Activated CD4-positive, alpha-beta T cell treated with anti-CD3 and anti-CD28 coated beads for 36 hours (primary cell): ENCODE measurements around the gene LFNG. TPM values are rescaled to one million over a fixed set of nuclear protein-coding genes. Genes with fewer than 3 reads are reported as not detected.
A peak's percentile ranks its signal among the peaks of the same experiment; 100 is the strongest.

Source experiments
- ATAC-seq: fragments of 200-7000 bp; cut with Tn5 transposase; one replicate; pipeline ENCODE4 v1.10.0; 2021; ENCODE audit warnings: mild to moderate bottlenecking, moderate library complexity
- CTCF ChIA-PET: fragments of 350-600 bp; sonication (Branson Sonifier 250); formaldehyde crosslinking; loops from one replicate; lab custom pipeline; 2021; ENCODE audit warnings: antibody characterized with exemption; lab: Charles Lee
- POLR2A ChIA-PET: fragments of 350-600 bp; sonication (Branson Sonifier 250); formaldehyde crosslinking; loops from one replicate; lab custom pipeline; 2021; ENCODE audit warnings: antibody characterized with exemption, inconsistent platforms; lab: Charles Lee
- DNase-seq: peaks from one replicate; pipeline ENCODE4 v3.0.0-alpha.2; 2020
- H3K27ac Mint-ChIP-seq: one replicate; pipeline ENCODE4 v1.8.0; 2021; ENCODE audit warnings: mixed read lengths
- H3K27me3 Mint-ChIP-seq: one replicate; pipeline ENCODE4 v1.8.0; 2021; ENCODE audit warnings: mixed read lengths
- H3K36me3 Mint-ChIP-seq: one replicate; pipeline ENCODE4 v1.8.0; 2021; ENCODE audit warnings: low read depth, mixed read lengths
- H3K4me1 Mint-ChIP-seq: one replicate; pipeline ENCODE4 v1.8.0; 2021; ENCODE audit warnings: mixed read lengths
- H3K4me3 Mint-ChIP-seq: one replicate; pipeline ENCODE4 v1.8.0; 2021; ENCODE audit warnings: mild to moderate bottlenecking, moderate library complexity, mixed read lengths
- H3K9me3 Mint-ChIP-seq: one replicate; pipeline ENCODE4 v1.8.0; 2021; ENCODE audit warnings: low read depth, mixed read lengths
- intact Hi-C, 2 experiments: fragments of 100-400 bp; cut with DNase I in 1 of 2; cut with micrococcal nuclease in 1 of 2; formaldehyde crosslinking; loops; one replicate each; pipeline versions ENCODE4 v1.14.2 to v1.15.1; 2022 to 2024; cut with DNase I, micrococcal nuclease
- microRNA-seq: library from miRNA; unstranded; fragments of <30 nt; microRNA quantifications from one replicate; pipeline ENCODE4 v1.2.0, GENCODE V29; 2021; ENCODE audit warnings: borderline replicate concordance
- total RNA-seq, 2 experiments: library from RNA; stranded (reverse); gene quantifications; one replicate each; pipeline ENCODE4 v1.2.3, GENCODE V29; 2021

LFNG gene
- total RNA-seq, 2 experiments from 2014 or later: 14.9 to 23.3 TPM

GRCh38 chr7:2570021-2570420, 50.4 kb downstream of the LFNG start:
- no peak overlapping the region for H3K4me3 Mint-ChIP-seq
- POLR2A ChIA-PET: no interaction called here
- H3K27me3 Mint-ChIP-seq: no peaks in the 10 kb centered on the region
- intact Hi-C loops: no loop called here
- peaks cover 10% of the 10 kb centered on the region for H3K36me3 Mint-ChIP-seq
- CTCF ChIA-PET: no interaction called here
- ATAC-seq: no peak
- H3K9me3 Mint-ChIP-seq: no peaks in the 10 kb centered on the region
- no peak overlapping the region for H3K27ac Mint-ChIP-seq
- DNase-seq: no peak
- H3K4me1 Mint-ChIP-seq: peaks cover 26% of the 10 kb centered on the region

- POLR2A ChIA-PET: no interaction called here
- no peaks in the 10 kb centered on the region for H3K9me3 Mint-ChIP-seq
Observed at GRCh38 chr7:2571409-2571808, 51.8 kb downstream of the LFNG start.

GRCh38 chr7:2572101-2572842, 52.7 kb downstream of the LFNG start:
- Mint-ChIP-seq H3K9me3 (no peaks in the 10 kb centered on the region), H3K27ac (no peak overlapping the region), H3K4me3 (no peak overlapping the region), H3K4me1 (peaks cover 18% of the 10 kb centered on the region), H3K27me3 (no peaks in the 10 kb centered on the region), H3K36me3 (peaks cover 10% of the 10 kb centered on the region)
- POLR2A ChIA-PET: interaction anchor here (0.7 kb wide), 1 partner anchor 147 kb away, joined by 3 read pairs; no protein-coding TSS in a partner anchor
- peak; percentile 51 for DNase-seq
- intact Hi-C loops: no loop called here
- peak; percentile 61 for ATAC-seq
- CTCF ChIA-PET: no interaction called here

More at GRCh38 chr7:2571409-2571808, 51.8 kb downstream of the LFNG start:
- ATAC-seq (no peak), DNase-seq (no peak)
- intact Hi-C loops: no loop called here
- Mint-ChIP-seq H3K4me1 (peaks cover 26% of the 10 kb centered on the region), H3K4me3 (no peak overlapping the region), H3K27ac (no peak overlapping the region), H3K36me3 (peaks cover 10% of the 10 kb centered on the region), H3K27me3 (no peaks in the 10 kb centered on the region)
- CTCF ChIA-PET: interaction anchor here (0.6 kb wide), 1 partner anchor 481 kb away, joined by 3 read pairs; no protein-coding TSS in a partner anchor

- Mint-ChIP-seq H3K4me1 (peaks cover 11% of the 10 kb centered on the region), H3K27ac (no peak overlapping the region), H3K9me3 (no peaks in the 10 kb centered on the region), H3K4me3 (no peak overlapping the region), H3K36me3 (peaks cover 10% of the 10 kb centered on the region), H3K27me3 (no peaks in the 10 kb centered on the region)
- ChIA-PET POLR2A (no interaction called here), CTCF (interaction anchor here (0.6 kb wide), 2 partner anchors 71 to 140 kb away, joined by 3 to 4 read pairs; no protein-coding TSS in a partner anchor)
- DNase-seq (no peak), ATAC-seq (no peak)
- intact Hi-C loops: no loop called here
Observed at GRCh38 chr7:2573761-2574160, 54.2 kb downstream of the LFNG start.

GRCh38 chr7:2575046-2575732, 55.6 kb downstream of the LFNG start:
- intact Hi-C loops: no loop called here
- ATAC-seq (no peak), DNase-seq (no peak)
- H3K36me3 Mint-ChIP-seq: peaks cover 10% of the 10 kb centered on the region
- CTCF ChIA-PET: interaction anchor here (0.5 to 0.7 kb wide), 2 partner anchors 16 to 214 kb away, joined by 3 read pairs; no protein-coding TSS in a partner anchor
- H3K27me3 Mint-ChIP-seq: no peaks in the 10 kb centered on the region
- no peak overlapping the region for H3K27ac Mint-ChIP-seq
- no peak overlapping the region for H3K4me3 Mint-ChIP-seq
- H3K4me1 Mint-ChIP-seq: peaks cover 11% of the 10 kb centered on the region
- POLR2A ChIA-PET: no interaction called here
- no peaks in the 10 kb centered on the region for H3K9me3 Mint-ChIP-seq

GRCh38 chr7:2575733-2576340, 56.3 kb downstream of the LFNG start:
- H3K4me3 Mint-ChIP-seq: no peak overlapping the region
- ChIA-PET CTCF (interaction anchor here (0.7 kb wide), 1 partner anchor 213 kb away, joined by 3 read pairs; no protein-coding TSS in a partner anchor), POLR2A (no interaction called here)
- DNase-seq (no peak), ATAC-seq (no peak)
- H3K4me1 Mint-ChIP-seq: peaks cover 11% of the 10 kb centered on the region
- H3K27me3 Mint-ChIP-seq: no peaks in the 10 kb centered on the region
- no peak overlapping the region for H3K27ac Mint-ChIP-seq
- peaks cover 10% of the 10 kb centered on the region for H3K36me3 Mint-ChIP-seq
- intact Hi-C loops: no loop called here
- H3K9me3 Mint-ChIP-seq: no peaks in the 10 kb centered on the region

GRCh38 chr7:2576742-2577491, 57.3 kb downstream of the LFNG start:
- ChIA-PET POLR2A (no interaction called here), CTCF (no interaction called here)
- no peak for DNase-seq
- Mint-ChIP-seq H3K27me3 (no peaks in the 10 kb centered on the region), H3K4me3 (no peak overlapping the region), H3K27ac (no peak overlapping the region), H3K9me3 (no peaks in the 10 kb centered on the region), H3K36me3 (peaks cover 10% of the 10 kb centered on the region), H3K4me1 (peaks cover 10% of the 10 kb centered on the region)
- intact Hi-C loops: no loop called here
- no peak for ATAC-seq

Small RNAs within 50 kb of the gene (microRNA-seq; reads per million reads assigned to microRNA genes)
- gene MIR4648: 1.1 reads per million

Other genes starting within 250 kb of the LFNG start
- 10 to 100 TPM; 37.1 to 42.4 TPM for gene SNX8, start 205.3 kb upstream of the LFNG start, total RNA-seq
- gene EIF3B, start 164.9 kb upstream of the LFNG start, total RNA-seq: 100 to 1,000 TPM; 185 to 227 TPM
- 1 to 10 TPM; 1.8 to 1.9 TPM for gene CHST12, start 116.2 kb upstream of the LFNG start, total RNA-seq
- not detected for gene GRIFIN, start 43.4 kb upstream of the LFNG start, total RNA-seq
- gene BRAT1, start 35.8 kb downstream of the LFNG start, total RNA-seq: 10 to 100 TPM; 34.7 to 35.9 TPM
- 1 to 10 TPM; 7.2 to 8.4 TPM for gene IQCE, start 39.2 kb downstream of the LFNG start, total RNA-seq
- 10 to 100 TPM; 18.7 to 20.2 TPM for gene TTYH3, start 112.2 kb downstream of the LFNG start, total RNA-seq
- gene AMZ1, start 168.4 kb downstream of the LFNG start, total RNA-seq: under 1 TPM; 0.14 TPM